Endothelial cell of umbilical vein (primary cell): ENCODE results near the gene GADL1. TPM values are rescaled to one million over a fixed set of nuclear protein-coding genes. Genes with fewer than 3 reads are reported as not detected.

Experiments used
- BruUV-seq: library from RNA; stranded (reverse); fragments of 400-500 nt; replicated peaks from 2 replicates; lab custom pipeline; 2021; lab: Mats Ljungman, UMichigan
- CTCF ChIA-PET: fragments of 300-600, 350-600 bp; sonication (Branson Sonifier 250); formaldehyde crosslinking; loops from one replicate; lab custom pipeline; 2021; ENCODE audit warnings: antibody characterized with exemption, inconsistent platforms; lab: Charles Lee
- POLR2A ChIA-PET: fragments of 300-600, 350-600 bp; sonication (Branson Sonifier 250); formaldehyde crosslinking; loops from one replicate; lab custom pipeline; 2021; ENCODE audit warnings: antibody characterized with exemption, inconsistent platforms; lab: Charles Lee
- DNase-seq: peaks from one replicate; pipeline ENCODE4 v3.0.0-alpha.2; 2011; ENCODE audit warnings: low read depth, low spot score
- FAIRE-seq: peaks from 2 replicates; lab custom pipeline; 2011; peaks lifted over from hg19 to GRCh38; lab: Jason Lieb, UNC
- H2AFZ ChIP-seq: 2 replicates; pipeline ENCODE4 v1.6.0; 2012; ENCODE audit warnings: low read depth, low read length, control low read depth, inconsistent platforms
- H3K27ac ChIP-seq: 2 replicates; pipeline ENCODE4 v1.5.1; 2011; ENCODE audit warnings: low read depth, mild to moderate bottlenecking, control low read depth, low read length, moderate library complexity; ENCODE audit not compliant: insufficient read depth
- H3K27me3 ChIP-seq, 2 experiments: 2 replicates each; pipeline versions ENCODE4 v1.6.0 to v1.6.1; 2011; ENCODE audit warnings: low read length in 2 of 2, mixed read lengths in 1 of 2; ENCODE audit not compliant: control insufficient read depth in 2 of 2, insufficient read depth in 2 of 2
- H3K36me3 ChIP-seq, 2 experiments: 2 replicates in 1 of 2; 3 replicates in 1 of 2; pipeline ENCODE4 v1.5.1; 2011; ENCODE audit warnings: low read length in 2 of 2, mild to moderate bottlenecking in 1 of 2, moderate library complexity in 1 of 2; ENCODE audit not compliant: control insufficient read depth in 2 of 2, insufficient read depth in 2 of 2; ENCODE audit errors: extremely low read depth in 1 of 2
- H3K4me1 ChIP-seq: 3 replicates; pipeline ENCODE4 v1.5.1; 2011; ENCODE audit warnings: mild to moderate bottlenecking, low read length; ENCODE audit not compliant: control insufficient read depth, insufficient read depth; ENCODE audit errors: extremely low read depth
- H3K4me2 ChIP-seq: 2 replicates; pipeline ENCODE4 v1.6.1; 2011; ENCODE audit warnings: low read length, control low read depth, mixed read lengths; ENCODE audit not compliant: insufficient read depth
- H3K4me3 ChIP-seq, 3 experiments: fragments of 200-600 bp in 1 of 3; sonication (generic), shearing (Covaris generic) in 1 of 3; replicated peaks in 1 of 3; 2 replicates each; pipeline ENCODE4 v1.5.1; 2011 to 2016; ENCODE audit warnings: control low read depth in 3 of 3, low read length in 3 of 3, mild to moderate bottlenecking in 2 of 3, inconsistent platforms in 1 of 3, low read depth in 1 of 3, moderate library complexity in 1 of 3; ENCODE audit not compliant: insufficient read depth in 1 of 3
- H3K79me2 ChIP-seq: 2 replicates; pipeline ENCODE4 v1.6.0; 2012; ENCODE audit warnings: low read length, inconsistent platforms; ENCODE audit not compliant: control insufficient read depth, insufficient read depth
- H3K9ac ChIP-seq: replicated peaks from 2 replicates; pipeline ENCODE3; 2011; ENCODE audit warnings: low read length, control low read depth; ENCODE audit not compliant: insufficient read depth; ENCODE audit errors: extremely low read depth
- H3K9me1 ChIP-seq: replicated peaks from 3 replicates; pipeline ENCODE4 v1.6.0; 2011; ENCODE audit warnings: mild to moderate bottlenecking, low read length; ENCODE audit not compliant: control insufficient read depth, insufficient read depth; ENCODE audit errors: extremely low read depth
- H3K9me3 ChIP-seq: replicated peaks from 2 replicates; pipeline ENCODE4 v1.5.1; 2012; ENCODE audit warnings: low read length, inconsistent platforms; ENCODE audit not compliant: control insufficient read depth, insufficient read depth
- H4K20me1 ChIP-seq: replicated peaks from 2 replicates; pipeline ENCODE3; 2011; ENCODE audit warnings: mild to moderate bottlenecking, low read length; ENCODE audit not compliant: control insufficient read depth, insufficient read depth; ENCODE audit errors: extremely low read depth
- CTCF ChIP-seq, 2 donors: IDR thresholded peaks; 1 replicate in 1 of 2; 2 replicates in 1 of 2; pipeline ENCODE4 v1.5.1; 2011; ENCODE audit warnings: low read length in 2 of 2, mild to moderate bottlenecking in 2 of 2, moderate library complexity in 2 of 2, control low read depth in 1 of 2, inconsistent platforms in 1 of 2, low read depth in 1 of 2; ENCODE audit not compliant: insufficient read depth in 1 of 2; ENCODE audit errors: extremely low read depth in 1 of 2
- EZH2 ChIP-seq: IDR thresholded peaks from 2 replicates; pipeline ENCODE4 v1.6.1; 2012; ENCODE audit warnings: borderline replicate concordance, low read depth, mild to moderate bottlenecking, moderate library complexity, low read length, inconsistent platforms; ENCODE audit not compliant: severe bottlenecking
- FOS ChIP-seq: IDR thresholded peaks from 2 replicates; pipeline ENCODE4 v1.6.1; 2011; ENCODE audit warnings: mild to moderate bottlenecking, low read length, moderate library complexity, borderline replicate concordance; ENCODE audit not compliant: insufficient read depth
- GATA2 ChIP-seq: IDR thresholded peaks from 2 replicates; pipeline ENCODE4 v1.7.0; 2011; ENCODE audit warnings: low read depth, mild to moderate bottlenecking, moderate library complexity, mixed read lengths, low read length; ENCODE audit not compliant: insufficient read length, insufficient read depth
- JUN ChIP-seq: IDR thresholded peaks from 2 replicates; pipeline ENCODE4 v1.6.1; 2011; ENCODE audit warnings: borderline replicate concordance, low read depth; ENCODE audit not compliant: insufficient read length, insufficient read depth
- MAX ChIP-seq: IDR thresholded peaks from 2 replicates; pipeline ENCODE4 v1.6.1; 2011; ENCODE audit not compliant: insufficient read depth, insufficient read length
- MYC ChIP-seq: IDR thresholded peaks from one replicate; pipeline ENCODE4 v1.6.1; 2011; ENCODE audit warnings: mild to moderate bottlenecking, low read depth, low read length
- POLR2A ChIP-seq: IDR thresholded peaks from 2 replicates; pipeline ENCODE4 v1.6.1; 2012; ENCODE audit warnings: low read depth, mild to moderate bottlenecking, control low read depth, low read length
- POLR2AphosphoS5 ChIP-seq: IDR thresholded peaks from 2 replicates; pipeline ENCODE4 v1.6.1; 2012; ENCODE audit warnings: low read depth, mild to moderate bottlenecking, control low read depth, low read length, moderate library complexity; ENCODE audit not compliant: insufficient read depth
- dilution Hi-C: fragments of 300-500 bp; cut with MboI; formaldehyde crosslinking; loops from one replicate; pipeline ENCODE4 v1.15.0; 2019; ENCODE audit warnings: low sequenced_read_pairs; ENCODE audit not compliant: extremely low pct_ligation_motif_present
- intact Hi-C: fragments of 100-400 bp; cut with micrococcal nuclease; formaldehyde crosslinking; loops from one replicate; pipeline ENCODE4 v1.10.0; 2022
- polyA plus RNA-seq, 4 experiments: library from polyadenylated mRNA; depleted of rRNA in 3 of 4; stranded (reverse) in 3 of 4; unstranded in 1 of 4; fragments of >200 nt; gene quantifications; 2 replicates each; pipeline versions ENCODE4 v1.2.1 to v1.2.3, GENCODE V29; 2011 to 2012; ENCODE audit warnings: missing spikeins in 1 of 4
- total RNA-seq: library from RNA; stranded (reverse); gene quantifications from 2 replicates; pipeline ENCODE4 v1.2.3, GENCODE V29; 2021

Gene GADL1
- total and polyA plus RNA-seq, 2 donors (not counting 3 experiments of a cell fraction or from before 2014, with no cell fraction given), result not detected

GRCh38 chr3:30698549-30698948 is 195.9 kb downstream of the GADL1 start:
- H3K4me2 ChIP-seq, result no peak overlapping the region
- intact Hi-C loops (no loop called here), dilution Hi-C loops (no loop called here)
- POLR2A ChIA-PET, result no interaction called here
- DNase-seq (no peak), FAIRE-seq (no peak)
- TF ChIP-seq POLR2A, result peak; percentile 47
- no peak for TF ChIP-seq CTCF (IDR thresholded peaks at IDR 0.05; ENCODE audit: extremely low read depth in 1 of 2, insufficient read depth in 1 of 2, low read depth in 1 of 2, low read length in 2 of 2)
- no peaks in the 10 kb centered on the region for H3K27me3 ChIP-seq
- CTCF ChIA-PET, result no interaction called here
- H3K36me3 ChIP-seq, result peaks cover 19 to 41% of the 10 kb centered on the region in 2 experiments
- no peak overlapping the region for H3K27ac ChIP-seq
- no TSS peak for BruUV-seq
- H3K9me1 ChIP-seq, result no peaks in the 10 kb centered on the region
- no peaks in the 10 kb centered on the region for H3K9me3 ChIP-seq
- H3K4me1 ChIP-seq, result no peaks in the 10 kb centered on the region
- H3K4me3 ChIP-seq, result no peak overlapping the region
- H3K79me2 ChIP-seq, result peaks cover 2% of the 10 kb centered on the region
- no peak overlapping the region for H3K9ac ChIP-seq
- H2AFZ ChIP-seq, result no peak overlapping the region
- no peaks in the 10 kb centered on the region for H4K20me1 ChIP-seq

- peaks cover 14% of the 10 kb centered on the region for H3K4me1 ChIP-seq
- DNase-seq, result no peak
- peaks cover 26 to 50% of the 10 kb centered on the region in 2 experiments for H3K36me3 ChIP-seq
- no peak for FAIRE-seq
- no peaks in the 10 kb centered on the region for H4K20me1 ChIP-seq
- H3K9ac ChIP-seq, result no peak overlapping the region
- ChIA-PET POLR2A (no interaction called here), CTCF (interaction anchor here (1.7 to 5.0 kb wide), 2 partner anchors 498 to 653 kb away, joined by 7 to 56 read pairs; no protein-coding TSS in a partner anchor)
- TF ChIP-seq POLR2A (no peak), MYC (no peak), EZH2 (no peak), MAX (no peak), GATA2 (no peak), FOS (no peak), JUN (no peak), CTCF (IDR thresholded peaks at IDR 0.05; ENCODE audit: extremely low read depth in 1 of 2, insufficient read depth in 1 of 2, low read depth in 1 of 2, low read length in 2 of 2) (no peak), POLR2AphosphoS5 (no peak)
- no peaks in the 10 kb centered on the region for H3K27me3 ChIP-seq
- peaks cover 2% of the 10 kb centered on the region for H3K79me2 ChIP-seq
- dilution Hi-C loops, result no loop called here
- intact Hi-C loops, result no loop called here
- H3K9me1 ChIP-seq, result no peaks in the 10 kb centered on the region
- H3K9me3 ChIP-seq, result no peaks in the 10 kb centered on the region
- no TSS peak for BruUV-seq
- no peak overlapping the region for H2AFZ ChIP-seq
- H3K4me2 ChIP-seq, result no peak overlapping the region
- H3K4me3 ChIP-seq, result no peak overlapping the region
- no peak overlapping the region for H3K27ac ChIP-seq
Measured at GRCh38 chr3:30696896-30697295, 197.6 kb downstream of the GADL1 start.
